GM23338 (cell line): ENCODE measurements around the gene DIP2C. TPM values are rescaled to one million over a fixed set of nuclear protein-coding genes. Genes with fewer than 3 reads are reported as not detected.

Source experiments
- ATAC-seq: fragments of 200-7000 bp; cut with Tn5 transposase; 3 replicates; pipeline ENCODE4 v1.9.1; 2020
- DNase-seq: peaks from one replicate; pipeline ENCODE4 v3.0.0-alpha.2; 2015; ENCODE audit warnings: low spot score
- H2AFZ ChIP-seq: fragments of 200-600 bp; sonication (generic); 2 replicates; pipeline ENCODE4 v1.8.0; 2016; ENCODE audit warnings: antibody characterized with exemption, mild to moderate bottlenecking, moderate library complexity
- H3F3A ChIP-seq: fragments of 200-600 bp; sonication (generic); replicated peaks from 2 replicates; pipeline ENCODE4 v1.8.0; 2017; ENCODE audit warnings: antibody characterized with exemption, mixed run types, low read depth
- H3K27ac ChIP-seq: fragments of 200-600 bp; sonication (generic); 2 replicates; pipeline ENCODE4 v1.6.1; 2016; ENCODE audit warnings: low read depth
- H3K27me3 ChIP-seq: fragments of 200-600 bp; sonication (generic); 2 replicates; pipeline ENCODE4 v1.8.0; 2016; ENCODE audit warnings: mild to moderate bottlenecking, mixed run types, moderate library complexity; ENCODE audit not compliant: insufficient read depth
- H3K36me3 ChIP-seq: fragments of 200-600 bp; sonication (generic); 2 replicates; pipeline ENCODE4 v1.8.0; 2016; ENCODE audit warnings: mild to moderate bottlenecking; ENCODE audit not compliant: insufficient read depth
- H3K4me1 ChIP-seq: fragments of 200-600 bp; sonication (generic); 2 replicates; pipeline ENCODE4 v1.8.0; 2016; ENCODE audit warnings: mild to moderate bottlenecking, moderate library complexity; ENCODE audit not compliant: insufficient read depth
- H3K4me2 ChIP-seq: fragments of 200-600 bp; sonication (generic); 2 replicates; pipeline ENCODE4 v1.7.1; 2017; ENCODE audit warnings: mixed run types
- H3K4me3 ChIP-seq: fragments of 200-600 bp; sonication (generic); 2 replicates; pipeline ENCODE4 v1.6.1; 2016; ENCODE audit warnings: mixed run types
- H3K79me2 ChIP-seq: fragments of 200-600 bp; sonication (generic); replicated peaks from 2 replicates; pipeline ENCODE4 v1.8.0; 2017; ENCODE audit warnings: mild to moderate bottlenecking; ENCODE audit not compliant: insufficient read depth
- H3K9me2 ChIP-seq: fragments of 200-600 bp; sonication (generic); 2 replicates; pipeline ENCODE4 v1.8.0; 2017; ENCODE audit not compliant: insufficient read depth
- H4K20me1 ChIP-seq: fragments of 200-600 bp; sonication (generic); replicated peaks from 2 replicates; pipeline ENCODE4 v1.8.0; 2017; ENCODE audit warnings: mild to moderate bottlenecking; ENCODE audit not compliant: insufficient read depth
- H3K27ac Mint-ChIP-seq: 2 replicates; pipeline ENCODE4 v1.8.0; 2020; ENCODE audit warnings: inconsistent platforms, mild to moderate bottlenecking, moderate library complexity, mixed read lengths
- H3K27me3 Mint-ChIP-seq: 3 replicates; pipeline ENCODE4 v1.8.0; 2022; ENCODE audit warnings: low read depth, mild to moderate bottlenecking, moderate library complexity, mixed read lengths, inconsistent platforms; ENCODE audit not compliant: insufficient read depth, poor library complexity
- H3K36me3 Mint-ChIP-seq: 3 replicates; pipeline ENCODE4 v1.8.0; 2021; ENCODE audit warnings: low read depth, mild to moderate bottlenecking, inconsistent platforms, moderate library complexity, mixed read lengths
- H3K4me1 Mint-ChIP-seq: 3 replicates; pipeline ENCODE4 v1.8.0; 2020; ENCODE audit warnings: mild to moderate bottlenecking, inconsistent platforms, mixed read lengths
- H3K4me3 Mint-ChIP-seq: 3 replicates; pipeline ENCODE4 v1.8.0; 2021; ENCODE audit warnings: moderate library complexity, mild to moderate bottlenecking, inconsistent platforms, mixed read lengths
- H3K9me3 Mint-ChIP-seq: 3 replicates; pipeline ENCODE4 v1.8.0; 2020; ENCODE audit warnings: moderate library complexity, mild to moderate bottlenecking, inconsistent platforms, mixed read lengths
- CREB1 ChIP-seq: fragments of 250-450 bp; sonication (Bioruptor Pico); IDR thresholded peaks from 2 replicates; pipeline ENCODE4 v1.5.0; 2020; ENCODE audit warnings: low read depth, mild to moderate bottlenecking, moderate library complexity
- EZH2 ChIP-seq: fragments of 200-600 bp; sonication (generic); IDR thresholded peaks from one replicate; pipeline ENCODE4 v1.8.0; 2017; ENCODE audit warnings: antibody characterized with exemption, mild to moderate bottlenecking, low read depth; ENCODE audit not compliant: unreplicated experiment
- EZH2phosphoT487 ChIP-seq: fragments of 200-600 bp; sonication (generic); IDR thresholded peaks from one replicate; pipeline ENCODE4 v1.8.1; 2018; ENCODE audit warnings: antibody characterized with exemption; ENCODE audit not compliant: unreplicated experiment
- JUNB ChIP-seq: IDR thresholded peaks from one replicate; pipeline ENCODE4 v1.6.1; 2016; ENCODE audit warnings: antibody characterized with exemption; ENCODE audit not compliant: unreplicated experiment
- NANOG ChIP-seq: IDR thresholded peaks from 2 replicates; pipeline ENCODE4 v1.6.1; 2016; ENCODE audit warnings: antibody characterized with exemption, borderline replicate concordance
- ZNF114 ChIP-seq: fragments of 250-450 bp; sonication (Bioruptor Pico); IDR thresholded peaks from 2 replicates; pipeline ENCODE4 v1.5.0; 2020; ENCODE audit warnings: mild to moderate bottlenecking, moderate library complexity
- ZNF462 ChIP-seq: fragments of 250-450 bp; sonication (Bioruptor Pico); IDR thresholded peaks from 2 replicates; pipeline ENCODE4 v1.5.0; 2020; ENCODE audit warnings: mild to moderate bottlenecking, moderate library complexity
- polyA plus RNA-seq: library from polyadenylated mRNA; unstranded; fragments of >200 nt; fragmentation: Nextera tagmentation; extraction: Ambion mirVana; gene quantifications from 2 replicates; pipeline ENCODE4 v1.2.1, GENCODE V29; 2016
- total RNA-seq: library from RNA; depleted of rRNA; stranded (reverse); fragments of >200 nt; shearing (Covaris generic); gene quantifications from 2 replicates; pipeline ENCODE4 v1.2.3, GENCODE V29; 2014
- TF ChIP-seq, protein P1 (sequence below): IDR thresholded peaks from one replicate; pipeline ENCODE4 v1.6.1; 2018; ENCODE audit warnings: antibody characterized with exemption; ENCODE audit not compliant: unreplicated experiment

Gene DIP2C
- total and polyA plus RNA-seq, 2 experiments from 2014 or later = 5.1 to 7.7 TPM

DNA sequence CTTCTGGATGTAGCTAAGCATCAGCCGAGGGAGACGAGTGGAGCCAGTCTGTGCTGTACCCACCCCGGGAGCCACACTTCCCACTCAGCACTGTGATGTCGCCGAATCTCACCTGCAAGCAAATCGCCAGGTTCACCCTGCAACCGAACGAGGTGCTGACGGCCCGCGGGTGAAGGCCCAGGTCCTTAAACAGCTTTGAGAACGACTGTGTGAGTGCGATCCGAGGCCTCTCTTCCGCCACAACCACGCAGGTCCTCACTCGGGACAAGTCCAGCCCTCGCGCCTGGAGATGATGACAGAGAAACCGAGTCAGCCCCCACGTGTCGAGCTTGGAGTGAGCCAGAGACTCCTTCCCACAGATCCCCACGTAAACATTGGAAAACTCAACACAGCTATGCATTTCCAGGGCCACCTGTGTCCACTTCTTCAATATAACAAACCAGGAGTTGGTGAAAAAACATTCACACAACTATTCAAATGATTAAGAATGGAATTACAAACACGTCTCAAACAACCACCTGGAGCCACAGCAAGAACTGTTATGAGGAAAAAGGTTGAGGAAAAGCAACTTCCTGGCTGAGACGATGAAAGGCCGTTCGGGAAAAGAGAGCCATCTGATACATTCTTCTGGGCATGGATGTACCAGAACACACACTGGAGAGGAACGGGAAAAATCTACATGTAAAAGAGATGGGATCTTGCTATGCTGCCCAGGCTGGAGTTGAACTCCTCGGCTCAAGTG is 362.4 kb downstream of the DIP2C start (continued):
- no peak for TF ChIP-seq NANOG
- no peak for TF ChIP-seq CREB1 (CRISPR knock-in tag)
- TF ChIP-seq JUNB = no peak
- TF ChIP-seq EZH2phosphoT487 = no peak
- no peak for TF ChIP-seq ZNF114
- TF ChIP-seq, protein P1, sequence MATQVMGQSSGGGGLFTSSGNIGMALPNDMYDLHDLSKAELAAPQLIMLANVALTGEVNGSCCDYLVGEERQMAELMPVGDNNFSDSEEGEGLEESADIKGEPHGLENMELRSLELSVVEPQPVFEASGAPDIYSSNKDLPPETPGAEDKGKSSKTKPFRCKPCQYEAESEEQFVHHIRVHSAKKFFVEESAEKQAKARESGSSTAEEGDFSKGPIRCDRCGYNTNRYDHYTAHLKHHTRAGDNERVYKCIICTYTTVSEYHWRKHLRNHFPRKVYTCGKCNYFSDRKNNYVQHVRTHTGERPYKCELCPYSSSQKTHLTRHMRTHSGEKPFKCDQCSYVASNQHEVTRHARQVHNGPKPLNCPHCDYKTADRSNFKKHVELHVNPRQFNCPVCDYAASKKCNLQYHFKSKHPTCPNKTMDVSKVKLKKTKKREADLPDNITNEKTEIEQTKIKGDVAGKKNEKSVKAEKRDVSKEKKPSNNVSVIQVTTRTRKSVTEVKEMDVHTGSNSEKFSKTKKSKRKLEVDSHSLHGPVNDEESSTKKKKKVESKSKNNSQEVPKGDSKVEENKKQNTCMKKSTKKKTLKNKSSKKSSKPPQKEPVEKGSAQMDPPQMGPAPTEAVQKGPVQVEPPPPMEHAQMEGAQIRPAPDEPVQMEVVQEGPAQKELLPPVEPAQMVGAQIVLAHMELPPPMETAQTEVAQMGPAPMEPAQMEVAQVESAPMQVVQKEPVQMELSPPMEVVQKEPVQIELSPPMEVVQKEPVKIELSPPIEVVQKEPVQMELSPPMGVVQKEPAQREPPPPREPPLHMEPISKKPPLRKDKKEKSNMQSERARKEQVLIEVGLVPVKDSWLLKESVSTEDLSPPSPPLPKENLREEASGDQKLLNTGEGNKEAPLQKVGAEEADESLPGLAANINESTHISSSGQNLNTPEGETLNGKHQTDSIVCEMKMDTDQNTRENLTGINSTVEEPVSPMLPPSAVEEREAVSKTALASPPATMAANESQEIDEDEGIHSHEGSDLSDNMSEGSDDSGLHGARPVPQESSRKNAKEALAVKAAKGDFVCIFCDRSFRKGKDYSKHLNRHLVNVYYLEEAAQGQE = no peak

- Mint-ChIP-seq H3K4me1 (peaks cover 10% of the 10 kb centered on the region; the same call in 2 of the 3 replicates), H3K27me3 (peaks cover 1% of the 10 kb centered on the region), H3K36me3 (peaks cover 8% of the 10 kb centered on the region), H3K9me3 (no peaks in the 10 kb centered on the region; the same call in 2 of the 3 replicates), H3K4me3 (no peak overlapping the region), H3K27ac (no peak overlapping the region)
- Histone ChIP-seq H2AFZ (no peak overlapping the region), H3K36me3 (no peaks in the 10 kb centered on the region), H4K20me1 (no peaks in the 10 kb centered on the region), H3K4me3 (no peak overlapping the region), H3K79me2 (no peaks in the 10 kb centered on the region), H3K9me2 (no peaks in the 10 kb centered on the region), H3K27ac (no peak overlapping the region), H3K4me1 (peaks cover 4% of the 10 kb centered on the region; the same call in 1 of the 2 replicates), H3F3A (no peaks in the 10 kb centered on the region), H3K4me2 (no peak overlapping the region), H3K27me3 (no peaks in the 10 kb centered on the region)
- ATAC-seq (no peak), DNase-seq (no peak)
- no peak for TF ChIP-seq EZH2
- TF ChIP-seq ZNF462 (CRISPR knock-in tag) = no peak
Measured at GRCh38 chr10:326350-326749, 363.1 kb downstream of the DIP2C start.
